PC-3 (cell line): ENCODE measurements around the gene USP21.

Experiments used
- CTCF ChIP-seq: fragments of 300-600 bp; sonication (generic); conservative IDR thresholded peaks from 2 replicates; pipeline ENCODE4 v1.5.1; 2017; ENCODE audit warnings: antibody characterized with exemption, low read depth, mild to moderate bottlenecking, low read length
- EZH2 ChIP-seq: fragments of 300-600 bp; sonication (generic); IDR thresholded peaks from one replicate; pipeline ENCODE4 v1.6.1; 2017; ENCODE audit warnings: antibody characterized with exemption, mild to moderate bottlenecking, low read length; ENCODE audit not compliant: unreplicated experiment
- EZH2phosphoT487 ChIP-seq: fragments of 300-600 bp; sonication (generic); IDR thresholded peaks from 2 replicates; pipeline ENCODE4 v1.6.1; 2018; ENCODE audit warnings: mild to moderate bottlenecking, antibody characterized with exemption, low read length, borderline replicate concordance

GRCh38 chr1:161174911-161175310, 15.6 kb downstream of the USP21 start:
- no peak for TF ChIP-seq EZH2phosphoT487
- no peak for TF ChIP-seq CTCF
- TF ChIP-seq EZH2, result no peak
